Neural progenitor cell (in vitro differentiated cells): ENCODE results near the gene TARS1. TPM values are rescaled to one million over a fixed set of nuclear protein-coding genes. Genes with fewer than 3 reads are reported as not detected.
A peak's percentile ranks its signal among the peaks of the same experiment; 100 is the strongest.

ENCODE experiments used
- DNase-seq: peaks from one replicate; pipeline ENCODE4 v3.0.0-alpha.2; 2016; ENCODE audit warnings: low spot score
- H2AFZ ChIP-seq: fragments of 200-600 bp; sonication (generic); replicated peaks from 2 replicates; pipeline ENCODE4 v1.6.1; 2016; ENCODE audit warnings: antibody characterized with exemption
- H3F3A ChIP-seq: fragments of 200-600 bp; sonication (generic); 2 replicates; pipeline ENCODE4 v1.6.1; 2016; ENCODE audit warnings: antibody characterized with exemption, low read depth
- H3K27ac ChIP-seq: fragments of 200-600 bp; sonication (generic); 2 replicates; pipeline ENCODE4 v1.5.1; 2016; ENCODE audit warnings: mild to moderate bottlenecking
- H3K27me3 ChIP-seq: fragments of 200-600 bp; sonication (generic); 2 replicates; pipeline ENCODE4 v1.6.1; 2016; ENCODE audit warnings: mild to moderate bottlenecking, moderate library complexity
- H3K36me3 ChIP-seq: fragments of 200-600 bp; sonication (generic); 2 replicates; pipeline ENCODE4 v1.5.1; 2016
- H3K4me1 ChIP-seq: fragments of 200-600 bp; sonication (generic); 2 replicates; pipeline ENCODE4 v1.6.1; 2016; ENCODE audit warnings: mixed run types
- H3K4me2 ChIP-seq: fragments of 200-600 bp; sonication (generic); 2 replicates; pipeline ENCODE4 v1.6.1; 2016
- H3K4me3 ChIP-seq: fragments of 200-600 bp; sonication (generic); 2 replicates; pipeline ENCODE4 v1.5.1; 2016
- H3K79me2 ChIP-seq: fragments of 200-600 bp; sonication (generic); 2 replicates; pipeline ENCODE4 v1.6.1; 2016; ENCODE audit warnings: low read depth
- H3K9ac ChIP-seq: fragments of 200-600 bp; sonication (generic); 2 replicates; pipeline ENCODE4 v1.6.1; 2016
- H3K9me3 ChIP-seq: fragments of 200-600 bp; sonication (generic); 2 replicates; pipeline ENCODE4 v1.5.1; 2016; ENCODE audit warnings: low read depth
- H4K20me1 ChIP-seq: fragments of 200-600 bp; sonication (generic); 2 replicates; pipeline ENCODE4 v1.6.1; 2016; ENCODE audit warnings: low read depth
- H3K27ac Mint-ChIP-seq: 3 replicates; pipeline ENCODE4 v1.8.0; 2021; ENCODE audit warnings: mixed read lengths
- H3K27me3 Mint-ChIP-seq: 2 replicates; pipeline ENCODE4 v1.8.0; 2022; ENCODE audit warnings: low read depth, mild to moderate bottlenecking, inconsistent platforms, moderate library complexity, mixed read lengths; ENCODE audit not compliant: insufficient read depth
- H3K36me3 Mint-ChIP-seq: 3 replicates; pipeline ENCODE4 v1.8.0; 2021; ENCODE audit warnings: mixed read lengths
- H3K4me1 Mint-ChIP-seq: 3 replicates; pipeline ENCODE4 v1.8.0; 2021; ENCODE audit warnings: mixed read lengths
- H3K4me3 Mint-ChIP-seq: 3 replicates; pipeline ENCODE4 v1.8.0; 2021; ENCODE audit warnings: mild to moderate bottlenecking, moderate library complexity, mixed read lengths
- H3K9me3 Mint-ChIP-seq: 3 replicates; pipeline ENCODE4 v1.8.0; 2020; ENCODE audit warnings: mixed read lengths
- EZH2 ChIP-seq: fragments of 200-600 bp; sonication (generic); IDR thresholded peaks from 2 replicates; pipeline ENCODE4 v1.6.1; 2017; ENCODE audit warnings: antibody characterized with exemption, mild to moderate bottlenecking, moderate library complexity
- EZH2phosphoT487 ChIP-seq: fragments of 200-600 bp; sonication (generic); IDR thresholded peaks from 2 replicates; pipeline ENCODE4 v1.6.1; 2017; ENCODE audit warnings: antibody characterized with exemption
- total RNA-seq: library from RNA; depleted of rRNA; stranded (reverse); fragments of >200 nt; gene quantifications from 2 replicates; pipeline ENCODE4 v1.2.3, GENCODE V29; 2015; ENCODE audit warnings: low replicate concordance
- TF ChIP-seq, protein P1 (sequence below): fragments of 200-600 bp; sonication (generic); IDR thresholded peaks from 2 replicates; pipeline ENCODE4 v1.5.1; 2017; ENCODE audit warnings: antibody characterized with exemption, mild to moderate bottlenecking

TARS1 gene
- total RNA-seq, 1 donor from 2014 or later: 123 TPM

DNA sequence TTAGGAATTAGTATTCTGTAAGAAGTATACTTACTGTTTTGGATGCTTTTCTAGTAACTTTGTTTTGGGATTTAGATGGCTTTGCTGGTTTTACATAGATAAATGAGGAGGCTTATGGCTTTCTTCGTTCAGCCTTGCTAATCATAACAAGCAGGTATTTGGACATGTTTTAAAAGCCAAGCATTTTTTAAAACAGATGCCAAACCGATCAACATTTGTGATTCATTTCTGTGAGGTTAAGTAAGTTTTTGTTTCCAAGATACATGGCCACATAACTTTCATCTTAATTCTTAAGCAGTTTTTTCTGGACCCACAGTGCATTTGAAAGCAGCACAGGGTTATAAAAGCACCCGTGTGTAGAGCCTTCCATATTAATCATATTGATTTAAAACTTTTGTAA, 21.7 kb downstream of the TARS1 start:
- Mint-ChIP-seq H3K9me3 (no peaks in the 10 kb centered on the region), H3K36me3 (peaks cover 48% of the 10 kb centered on the region), H3K27ac (no peak overlapping the region), H3K4me1 (no peaks in the 10 kb centered on the region), H3K27me3 (no peaks in the 10 kb centered on the region), H3K4me3 (no peak overlapping the region)
- no peak for DNase-seq
- Histone ChIP-seq H3K4me3 (no peak overlapping the region), H3K36me3 (peaks cover 18% of the 10 kb centered on the region), H3K27me3 (no peaks in the 10 kb centered on the region), H3K79me2 (no peaks in the 10 kb centered on the region), H3K9me3 (no peaks in the 10 kb centered on the region), H3K9ac (no peak overlapping the region), H4K20me1 (no peaks in the 10 kb centered on the region), H3K27ac (no peak overlapping the region), H3K4me2 (no peak overlapping the region), H3K4me1 (no peaks in the 10 kb centered on the region), H2AFZ (no peak overlapping the region), H3F3A (peaks cover 4% of the 10 kb centered on the region)
- TF ChIP-seq, protein P1, sequence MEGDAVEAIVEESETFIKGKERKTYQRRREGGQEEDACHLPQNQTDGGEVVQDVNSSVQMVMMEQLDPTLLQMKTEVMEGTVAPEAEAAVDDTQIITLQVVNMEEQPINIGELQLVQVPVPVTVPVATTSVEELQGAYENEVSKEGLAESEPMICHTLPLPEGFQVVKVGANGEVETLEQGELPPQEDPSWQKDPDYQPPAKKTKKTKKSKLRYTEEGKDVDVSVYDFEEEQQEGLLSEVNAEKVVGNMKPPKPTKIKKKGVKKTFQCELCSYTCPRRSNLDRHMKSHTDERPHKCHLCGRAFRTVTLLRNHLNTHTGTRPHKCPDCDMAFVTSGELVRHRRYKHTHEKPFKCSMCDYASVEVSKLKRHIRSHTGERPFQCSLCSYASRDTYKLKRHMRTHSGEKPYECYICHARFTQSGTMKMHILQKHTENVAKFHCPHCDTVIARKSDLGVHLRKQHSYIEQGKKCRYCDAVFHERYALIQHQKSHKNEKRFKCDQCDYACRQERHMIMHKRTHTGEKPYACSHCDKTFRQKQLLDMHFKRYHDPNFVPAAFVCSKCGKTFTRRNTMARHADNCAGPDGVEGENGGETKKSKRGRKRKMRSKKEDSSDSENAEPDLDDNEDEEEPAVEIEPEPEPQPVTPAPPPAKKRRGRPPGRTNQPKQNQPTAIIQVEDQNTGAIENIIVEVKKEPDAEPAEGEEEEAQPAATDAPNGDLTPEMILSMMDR: no peak
- TF ChIP-seq EZH2phosphoT487: no peak
- TF ChIP-seq EZH2: no peak

DNA sequence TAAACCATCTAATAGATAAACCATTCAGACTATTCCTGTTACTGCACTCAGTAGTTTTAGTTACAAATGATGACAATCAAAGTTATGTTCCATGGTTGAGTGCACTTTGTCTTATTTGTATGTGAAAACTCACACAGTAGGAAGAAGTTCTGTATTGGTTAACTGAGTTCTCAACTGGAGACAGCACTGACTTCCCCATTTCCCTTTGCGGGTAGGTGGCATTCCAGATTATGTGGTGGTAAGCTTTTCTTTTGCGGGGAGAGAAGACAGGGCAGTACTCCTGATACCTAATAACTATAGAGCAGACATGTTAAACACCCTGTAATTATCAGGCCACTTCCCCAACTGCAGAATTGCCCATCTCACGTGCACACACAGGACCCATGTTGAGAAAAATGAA, 24.4 kb downstream of the TARS1 start:
- no peak for DNase-seq
- H3K27me3 ChIP-seq: no peaks in the 10 kb centered on the region
- H3K36me3 Mint-ChIP-seq: peaks cover 36% of the 10 kb centered on the region
- H3K9ac ChIP-seq: no peak overlapping the region
- H3K4me1 Mint-ChIP-seq: no peaks in the 10 kb centered on the region
- H3K4me3 ChIP-seq: no peak overlapping the region
- no peak overlapping the region for H3K27ac ChIP-seq
- no peak for TF ChIP-seq EZH2phosphoT487
- TF ChIP-seq EZH2: no peak
- TF ChIP-seq, protein P1: no peak
- peaks cover 14% of the 10 kb centered on the region for H3K36me3 ChIP-seq
- H3K27me3 Mint-ChIP-seq: no peaks in the 10 kb centered on the region
- H3F3A ChIP-seq: peaks cover 4% of the 10 kb centered on the region
- no peak overlapping the region for H3K4me2 ChIP-seq
- no peak overlapping the region for H2AFZ ChIP-seq
- H3K27ac Mint-ChIP-seq: no peak overlapping the region
- no peaks in the 10 kb centered on the region for H3K4me1 ChIP-seq
- H3K79me2 ChIP-seq: no peaks in the 10 kb centered on the region
- no peaks in the 10 kb centered on the region for H3K9me3 Mint-ChIP-seq
- no peaks in the 10 kb centered on the region for H4K20me1 ChIP-seq
- H3K9me3 ChIP-seq: no peaks in the 10 kb centered on the region
- H3K4me3 Mint-ChIP-seq: no peak overlapping the region

DNA sequence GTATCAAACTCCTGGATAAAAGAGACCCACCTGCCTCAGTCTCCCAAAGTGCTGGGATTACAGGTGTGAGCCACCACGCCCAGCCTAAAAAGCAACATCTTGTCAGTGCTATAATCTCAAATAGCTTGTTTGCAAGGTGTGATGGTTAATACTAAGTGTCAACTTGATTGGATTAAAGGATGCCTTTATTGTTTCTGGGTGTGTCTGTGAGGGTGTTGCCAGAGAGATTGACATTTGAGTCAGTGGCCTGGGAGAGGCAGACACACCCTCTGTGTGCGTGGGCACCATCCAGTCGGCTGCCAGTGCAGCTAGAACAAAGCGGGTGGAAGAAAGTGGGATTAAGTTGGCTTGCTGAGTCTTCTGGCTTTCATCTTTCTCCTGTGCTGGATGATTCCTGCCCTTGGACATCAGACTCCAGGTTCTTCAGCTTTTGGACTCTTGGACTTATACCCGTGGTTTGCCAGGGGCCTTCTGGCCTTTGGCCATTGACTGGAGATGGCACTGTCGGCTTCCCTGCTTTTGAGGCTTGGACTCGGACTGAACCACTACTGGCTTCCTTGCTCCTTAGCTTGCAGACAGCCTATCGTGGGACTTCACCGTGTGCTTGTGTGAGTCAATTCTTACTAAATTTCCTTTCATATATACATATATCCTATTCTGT, 28.1 kb downstream of the TARS1 start:
- H3K36me3 ChIP-seq: peaks cover 6% of the 10 kb centered on the region
- Mint-ChIP-seq H3K4me3 (no peak overlapping the region), H3K9me3 (no peaks in the 10 kb centered on the region), H3K36me3 (peaks cover 32% of the 10 kb centered on the region), H3K27ac (no peak overlapping the region), H3K4me1 (no peaks in the 10 kb centered on the region), H3K27me3 (no peaks in the 10 kb centered on the region)
- no peak for DNase-seq
- H3K79me2 ChIP-seq: no peaks in the 10 kb centered on the region
- no peaks in the 10 kb centered on the region for H3K9me3 ChIP-seq
- H4K20me1 ChIP-seq: no peaks in the 10 kb centered on the region
- H3K4me3 ChIP-seq: no peak overlapping the region
- H3K4me1 ChIP-seq: no peaks in the 10 kb centered on the region
- TF ChIP-seq EZH2phosphoT487: no peak
- no peaks in the 10 kb centered on the region for H3K27me3 ChIP-seq
- no peak overlapping the region for H3K9ac ChIP-seq
- no peak overlapping the region for H2AFZ ChIP-seq
- H3K4me2 ChIP-seq: no peak overlapping the region
- H3F3A ChIP-seq: peaks cover 4% of the 10 kb centered on the region
- H3K27ac ChIP-seq: no peak overlapping the region

DNA sequence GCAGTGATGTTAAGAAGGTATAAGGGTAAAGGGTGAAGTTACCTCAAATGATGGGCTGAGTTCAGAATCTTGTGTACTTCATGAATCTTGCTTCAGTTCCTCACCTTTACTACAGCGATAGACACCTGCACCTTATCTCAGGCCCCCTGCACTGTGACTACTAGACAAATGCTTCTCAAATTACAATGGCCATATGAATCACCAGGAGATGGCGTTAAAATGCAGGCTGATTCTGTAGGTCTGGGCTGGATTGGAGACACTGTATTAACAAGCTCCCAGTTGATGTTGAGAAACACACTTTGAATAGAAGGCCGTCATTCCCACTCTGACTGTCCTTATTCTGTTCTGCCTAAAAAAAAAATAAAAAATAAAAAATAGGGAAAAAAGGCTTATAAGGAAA, 29.8 kb downstream of the TARS1 start:
- Histone ChIP-seq H3K79me2 (no peaks in the 10 kb centered on the region), H2AFZ (no peak overlapping the region), H3K27me3 (no peaks in the 10 kb centered on the region), H3K9ac (no peak overlapping the region), H3K27ac (no peak overlapping the region), H3K9me3 (no peaks in the 10 kb centered on the region), H3K4me1 (no peaks in the 10 kb centered on the region), H3F3A (peaks cover 3% of the 10 kb centered on the region), H3K4me2 (no peak overlapping the region), H3K4me3 (no peak overlapping the region), H4K20me1 (no peaks in the 10 kb centered on the region), H3K36me3 (peaks cover 6% of the 10 kb centered on the region)
- Mint-ChIP-seq H3K9me3 (no peaks in the 10 kb centered on the region), H3K27me3 (no peaks in the 10 kb centered on the region), H3K36me3 (peaks cover 41% of the 10 kb centered on the region), H3K27ac (no peak overlapping the region), H3K4me3 (no peak overlapping the region), H3K4me1 (no peaks in the 10 kb centered on the region)
- DNase-seq: peak; percentile 45
- no peak for TF ChIP-seq EZH2phosphoT487
- no peak for TF ChIP-seq EZH2
- TF ChIP-seq, protein P1: peak; percentile 50
